Fibroblast of lung (primary cell): ENCODE measurements around the gene CPLANE2.

Source experiments
- CTCF ChIP-seq, 2 donors: IDR thresholded peaks in 1 of 2; conservative IDR thresholded peaks in 1 of 2; 1 replicate in 1 of 2; 2 replicates in 1 of 2; pipeline ENCODE4 v1.5.1; 2011 to 2012; ENCODE audit warnings: low read length in 2 of 2, control low read depth in 1 of 2, inconsistent platforms in 1 of 2, low read depth in 1 of 2, mild to moderate bottlenecking in 1 of 2
- EZH2 ChIP-seq: IDR thresholded peaks from 2 replicates; pipeline ENCODE4 v1.5.1; 2012; ENCODE audit warnings: low read length, control low read depth, mild to moderate bottlenecking; ENCODE audit errors: missing control alignments

GRCh38 chr1:16196874-16197273 is 40.1 kb downstream of the CPLANE2 start:
- TF ChIP-seq CTCF (conservative IDR thresholded peaks at IDR 0.05 in 1 of 2, IDR thresholded peaks at IDR 0.05 in 1 of 2; ENCODE audit: low read depth in 1 of 2, low read length in 2 of 2), result no peak
- no peak for TF ChIP-seq EZH2
